ENCODE results near the gene IGDCC3. TPM values are rescaled to one million over a fixed set of nuclear protein-coding genes. Genes with fewer than 3 reads are reported as not detected.

The IGDCC3 gene
- total and polyA plus RNA-seq, 4 experiments from 2014 or later, result not detected

DNA sequence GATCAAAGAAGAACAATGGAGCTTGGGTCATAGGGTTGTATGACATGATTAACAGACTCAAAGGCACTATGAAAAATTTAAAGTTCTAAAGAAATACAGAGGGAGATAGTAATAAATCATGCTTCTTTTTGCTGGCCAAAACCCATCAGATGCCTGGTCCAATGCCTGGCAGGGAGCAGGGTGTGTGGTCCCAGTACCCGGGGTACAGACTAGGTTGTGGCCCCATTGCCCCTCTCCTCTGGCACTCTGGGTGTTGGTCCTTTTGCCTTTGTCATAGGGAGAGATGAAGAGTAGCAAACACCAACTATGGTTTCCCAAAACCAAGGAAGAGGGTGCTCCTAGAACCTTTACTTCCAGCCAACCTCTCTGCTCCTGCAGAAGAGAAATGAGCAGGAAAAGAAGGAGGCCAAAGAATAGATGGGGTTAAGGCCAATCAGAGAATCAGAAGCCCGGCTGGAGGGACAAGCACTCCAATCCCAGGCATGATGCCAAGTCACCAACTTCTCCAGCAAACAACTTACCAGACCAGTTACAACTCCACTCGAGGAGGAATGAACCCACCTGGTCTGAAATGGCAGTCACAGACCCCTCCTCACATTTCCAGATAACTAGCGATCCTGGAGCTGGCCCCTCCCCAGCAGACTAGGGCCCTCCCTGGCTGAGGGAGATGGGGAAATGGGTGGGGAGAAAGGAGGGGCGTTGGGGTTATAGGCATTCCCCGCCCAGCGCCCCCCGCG lies 1.8 kb downstream of the IGDCC3 start:
- Histone ChIP-seq H3K27ac (ENCODE audit: low read depth, low read length) (no peak overlapping the region), H3K4me1 (ENCODE audit: insufficient read depth, low read length) (peaks cover 6% of the 10 kb centered on the region), H3K4me3 (ENCODE audit: low read length in 2 of 2) (no peak overlapping the region), H3K36me3 (ENCODE audit: insufficient read depth, low read length) (no peaks in the 10 kb centered on the region), H3K9me3 (ENCODE audit: control insufficient read depth in 1 of 2, low read length in 2 of 2) (no peaks in the 10 kb centered on the region), H3K27me3 (ENCODE audit: insufficient read depth, low read length) (peaks cover 28% of the 10 kb centered on the region)
- Mint-ChIP-seq H3K36me3 (no peaks in the 10 kb centered on the region), H3K27me3 (peaks cover 46 to 48% of the 10 kb centered on the region in 2 donors), H3K9me3 (peaks cover 0 to 2% (median 0%) of the 10 kb centered on the region in 8 donors), H3K4me3 (peak overlapping the region in 7 of 8 donors; percentile 26 to 81 (median 61)), H3K27ac (no peak overlapping the region), H3K4me1 (peaks cover 8 to 24% (median 15%) of the 10 kb centered on the region in 4 donors)
- POLR2A ChIA-PET (ENCODE audit: partially characterized antibody), result no interaction called here
- intact Hi-C loops (cut with micrococcal nuclease), result no loop called here
- CTCF ChIA-PET (ENCODE audit: partially characterized antibody), result no interaction called here
- DNase-seq, result no peak

DNA sequence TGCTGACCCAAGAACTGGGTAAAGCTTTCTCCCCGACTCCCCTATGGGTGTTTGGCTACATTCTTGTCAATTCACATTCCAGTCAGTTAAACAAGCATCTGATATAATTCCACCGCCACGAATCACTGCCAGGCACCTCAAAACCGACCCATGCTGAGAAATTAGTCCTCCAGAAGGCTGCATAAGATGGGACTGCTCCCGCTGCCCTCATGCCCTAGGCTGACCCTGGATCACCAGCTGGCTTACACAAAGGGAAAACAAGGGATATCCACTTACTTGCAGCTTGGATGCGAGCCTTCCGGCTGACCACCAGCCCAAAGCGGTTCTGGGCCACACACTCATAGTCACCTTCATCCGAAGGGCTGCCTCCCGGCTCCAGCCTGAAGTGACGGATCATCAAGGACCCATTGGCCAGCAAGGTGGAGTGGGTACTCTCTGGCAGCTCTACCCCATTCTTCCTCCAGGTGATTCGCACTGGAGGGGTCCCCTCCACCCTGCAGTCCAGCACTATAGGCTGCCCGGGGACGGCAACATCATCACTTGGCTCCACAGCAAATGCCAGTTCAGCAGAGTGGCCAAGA lies 2.9 kb downstream of the IGDCC3 start:
- Mint-ChIP-seq H3K9me3 (peaks cover 0 to 2% (median 0%) of the 10 kb centered on the region in 8 donors), H3K4me1 (peaks cover 8 to 24% (median 15%) of the 10 kb centered on the region in 4 donors), H3K27me3 (peaks cover 41 to 44% of the 10 kb centered on the region in 2 donors), H3K27ac (no peak overlapping the region), H3K4me3 (no peak overlapping the region), H3K36me3 (no peaks in the 10 kb centered on the region)
- Histone ChIP-seq H3K4me3 (ENCODE audit: low read length in 2 of 2) (no peak overlapping the region), H3K27ac (ENCODE audit: low read depth, low read length) (no peak overlapping the region), H3K36me3 (ENCODE audit: insufficient read depth, low read length) (no peaks in the 10 kb centered on the region), H3K4me1 (ENCODE audit: insufficient read depth, low read length) (peaks cover 6% of the 10 kb centered on the region), H3K27me3 (ENCODE audit: insufficient read depth, low read length) (peaks cover 27% of the 10 kb centered on the region), H3K9me3 (ENCODE audit: control insufficient read depth in 1 of 2, low read length in 2 of 2) (no peaks in the 10 kb centered on the region)
- ChIA-PET CTCF (ENCODE audit: partially characterized antibody) (interaction anchor here (1.2 to 4.1 kb wide), 3 partner anchors 9 to 341 kb away, joined by 3 to 31 read pairs (median 3); no protein-coding TSS in a partner anchor), POLR2A (ENCODE audit: partially characterized antibody) (no interaction called here)
- intact Hi-C loops (cut with micrococcal nuclease), result no loop called here
- no peak for DNase-seq

DNA sequence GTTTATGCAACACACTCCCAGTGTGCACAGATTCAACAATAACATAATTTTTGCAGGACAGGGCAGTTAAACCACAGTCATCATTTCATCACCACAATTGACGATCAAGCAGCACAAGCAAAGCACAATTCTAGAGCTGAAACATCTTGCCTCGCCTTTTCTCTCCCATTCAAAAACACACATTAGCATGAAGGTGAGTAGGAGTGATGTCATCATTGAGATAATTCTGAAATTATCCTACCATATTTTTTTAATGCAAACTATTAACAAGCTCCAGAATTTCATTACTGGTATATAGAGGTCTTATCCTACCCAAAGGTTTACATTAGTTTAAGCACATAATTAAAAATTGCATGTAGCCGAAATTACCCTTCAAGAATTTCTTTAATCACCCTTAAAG lies 3.5 kb downstream of the IGDCC3 start:
- Histone ChIP-seq H3K4me1 (ENCODE audit: insufficient read depth, low read length) (peaks cover 6% of the 10 kb centered on the region), H3K36me3 (ENCODE audit: insufficient read depth, low read length) (no peaks in the 10 kb centered on the region), H3K9me3 (ENCODE audit: control insufficient read depth in 1 of 2, low read length in 2 of 2) (no peaks in the 10 kb centered on the region), H3K27ac (ENCODE audit: low read depth, low read length) (no peak overlapping the region), H3K27me3 (ENCODE audit: insufficient read depth, low read length) (peaks cover 23% of the 10 kb centered on the region), H3K4me3 (ENCODE audit: low read length in 2 of 2) (no peak overlapping the region)
- H3K36me3 Mint-ChIP-seq, result no peaks in the 10 kb centered on the region
- peaks cover 41% of the 10 kb centered on the region in 2 donors for H3K27me3 Mint-ChIP-seq
- no peak for DNase-seq
- intact Hi-C loops (cut with micrococcal nuclease), result no loop called here
- H3K4me1 Mint-ChIP-seq, result peaks cover 8 to 24% (median 15%) of the 10 kb centered on the region in 4 donors
- CTCF ChIA-PET (ENCODE audit: partially characterized antibody), result interaction anchor here (0.6 to 4.1 kb wide), 4 partner anchors 10 to 341 kb away, joined by 3 to 31 read pairs (median 3); no protein-coding TSS in a partner anchor
- H3K4me3 Mint-ChIP-seq, result no peak overlapping the region
- no peak overlapping the region for H3K27ac Mint-ChIP-seq
- POLR2A ChIA-PET (ENCODE audit: partially characterized antibody), result no interaction called here
- peaks cover 0 to 2% (median 0%) of the 10 kb centered on the region in 8 donors for H3K9me3 Mint-ChIP-seq

DNA sequence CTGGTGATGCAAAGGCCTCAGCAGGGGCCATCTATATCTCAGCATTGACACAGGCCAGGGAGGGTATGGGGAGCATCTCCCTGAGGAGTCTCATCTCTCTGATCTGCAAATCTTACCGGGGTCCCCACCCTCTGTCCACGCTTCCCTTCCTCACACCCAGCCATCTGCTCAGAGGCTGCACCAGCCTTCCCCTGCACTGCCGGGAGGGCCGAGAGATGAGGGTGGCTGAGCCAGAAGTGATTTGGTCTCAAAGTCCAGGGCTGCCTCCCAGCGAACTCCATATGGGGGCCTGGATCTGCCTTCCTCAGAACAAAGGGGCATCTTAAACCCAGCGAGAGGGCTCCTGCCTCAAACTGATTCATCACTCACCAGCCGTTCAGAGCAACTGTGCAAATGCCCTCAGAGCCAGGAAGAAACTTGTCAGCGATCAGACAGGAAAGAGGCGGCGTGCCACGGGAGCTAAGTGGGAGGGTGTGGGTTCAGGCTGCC lies 4.6 kb downstream of the IGDCC3 start:
- Histone ChIP-seq H3K36me3 (ENCODE audit: insufficient read depth, low read length) (no peaks in the 10 kb centered on the region), H3K27me3 (ENCODE audit: insufficient read depth, low read length) (peaks cover 19% of the 10 kb centered on the region), H3K27ac (ENCODE audit: low read depth, low read length) (no peak overlapping the region), H3K9me3 (ENCODE audit: control insufficient read depth in 1 of 2, low read length in 2 of 2) (no peaks in the 10 kb centered on the region), H3K4me3 (ENCODE audit: low read length in 2 of 2) (no peak overlapping the region), H3K4me1 (ENCODE audit: insufficient read depth, low read length) (peaks cover 6% of the 10 kb centered on the region)
- Mint-ChIP-seq H3K27me3 (peaks cover 35 to 36% of the 10 kb centered on the region in 2 donors), H3K4me3 (no peak overlapping the region), H3K4me1 (peaks cover 6 to 18% (median 11%) of the 10 kb centered on the region in 4 donors), H3K36me3 (no peaks in the 10 kb centered on the region), H3K9me3 (peaks cover 0 to 2% (median 0%) of the 10 kb centered on the region in 8 donors), H3K27ac (no peak overlapping the region)
- ChIA-PET POLR2A (ENCODE audit: partially characterized antibody) (no interaction called here), CTCF (ENCODE audit: partially characterized antibody) (interaction anchor here (4.1 kb wide), 1 partner anchor 11 kb away, joined by 31 read pairs; no protein-coding TSS in a partner anchor)
- intact Hi-C loops (cut with micrococcal nuclease), result no loop called here
- DNase-seq, result no peak

DNA sequence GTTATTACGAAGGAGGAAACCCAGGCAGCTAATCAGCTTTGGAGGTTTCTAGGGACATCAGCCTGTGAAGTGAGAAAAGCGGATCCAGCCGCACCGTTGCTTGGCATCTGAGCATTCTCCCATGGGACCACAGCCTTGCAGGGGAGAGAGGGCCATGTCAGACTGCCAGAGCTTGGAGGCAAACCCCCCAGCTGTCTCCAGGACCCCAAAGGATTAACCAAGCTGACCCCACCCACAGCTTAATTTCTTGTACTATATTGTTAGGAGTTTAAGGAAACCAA lies 5.1 kb downstream of the IGDCC3 start:
- intact Hi-C loops (cut with micrococcal nuclease), result no loop called here
- H3K4me1 Mint-ChIP-seq, result peaks cover 6 to 18% (median 11%) of the 10 kb centered on the region in 4 donors
- H3K27me3 ChIP-seq (ENCODE audit: insufficient read depth, low read length), result peaks cover 19% of the 10 kb centered on the region

DNA sequence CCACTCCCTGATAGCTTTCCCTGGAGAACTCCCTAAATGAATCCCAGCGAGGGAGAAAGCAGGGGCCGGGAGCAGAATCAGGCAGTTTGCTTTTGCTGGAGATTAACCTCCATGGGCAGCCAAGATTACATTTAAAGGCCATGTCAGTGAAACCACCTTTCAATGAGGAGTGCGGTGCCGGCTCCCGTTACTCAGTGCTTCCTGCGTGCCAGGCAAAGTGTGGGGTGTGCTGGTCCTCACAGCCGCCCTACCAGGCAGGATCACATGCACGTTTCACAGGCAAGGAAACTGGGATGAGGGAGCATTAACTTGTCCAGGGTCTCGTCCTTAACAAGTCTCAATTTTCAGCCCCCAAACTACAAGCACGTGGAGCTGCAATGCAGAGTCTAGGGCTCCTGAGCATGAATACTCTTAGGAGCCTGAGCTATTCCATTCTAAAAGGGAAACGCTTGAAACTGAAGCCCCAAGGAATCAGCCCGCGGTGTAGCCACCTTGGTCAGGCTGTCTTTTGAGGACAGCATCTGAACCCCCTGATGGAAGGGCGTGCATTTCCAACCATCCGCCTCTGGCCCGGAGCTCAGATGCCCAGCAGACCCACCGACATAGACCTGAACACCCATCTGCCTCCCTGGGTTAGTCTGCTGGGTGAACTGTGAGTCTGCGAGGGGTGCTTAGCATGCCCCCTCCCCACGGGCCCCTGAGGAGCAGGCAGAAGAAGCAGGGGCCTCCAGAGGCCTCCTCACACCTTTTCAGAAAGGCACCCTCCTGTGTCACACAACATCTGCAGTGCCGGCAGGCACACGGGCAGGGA lies 5.6 kb downstream of the IGDCC3 start:
- Histone ChIP-seq H3K36me3 (ENCODE audit: insufficient read depth, low read length) (no peaks in the 10 kb centered on the region), H3K27me3 (ENCODE audit: insufficient read depth, low read length) (peaks cover 19% of the 10 kb centered on the region), H3K4me1 (ENCODE audit: insufficient read depth, low read length) (peaks cover 6% of the 10 kb centered on the region), H3K27ac (ENCODE audit: low read depth, low read length) (no peak overlapping the region), H3K4me3 (ENCODE audit: low read length in 2 of 2) (no peak overlapping the region), H3K9me3 (ENCODE audit: control insufficient read depth in 1 of 2, low read length in 2 of 2) (no peaks in the 10 kb centered on the region)
- Mint-ChIP-seq H3K9me3 (peaks cover 0 to 2% (median 0%) of the 10 kb centered on the region in 8 donors), H3K36me3 (no peaks in the 10 kb centered on the region), H3K4me3 (no peak overlapping the region), H3K27ac (no peak overlapping the region), H3K4me1 (peaks cover 6 to 16% (median 11%) of the 10 kb centered on the region in 4 donors), H3K27me3 (peaks cover 34 to 36% of the 10 kb centered on the region in 2 donors)
- POLR2A ChIA-PET (ENCODE audit: partially characterized antibody), result no interaction called here
- CTCF ChIA-PET (ENCODE audit: partially characterized antibody), result interaction anchor here (4.1 kb wide), 1 partner anchor 12 kb away, joined by 31 read pairs; no protein-coding TSS in a partner anchor
- intact Hi-C loops (cut with micrococcal nuclease), result no loop called here
- DNase-seq, result no peak

More for the DNA sequence above, 5.1 kb downstream of the IGDCC3 start:
- no peaks in the 10 kb centered on the region for H3K36me3 ChIP-seq (ENCODE audit: insufficient read depth, low read length)
- no peaks in the 10 kb centered on the region for H3K36me3 Mint-ChIP-seq
- H3K4me3 Mint-ChIP-seq, result no peak overlapping the region
- H3K4me3 ChIP-seq (ENCODE audit: low read length in 2 of 2), result no peak overlapping the region
- H3K4me1 ChIP-seq (ENCODE audit: insufficient read depth, low read length), result peaks cover 6% of the 10 kb centered on the region
- POLR2A ChIA-PET (ENCODE audit: partially characterized antibody), result no interaction called here
- H3K9me3 Mint-ChIP-seq, result peaks cover 0 to 2% (median 0%) of the 10 kb centered on the region in 8 donors
- CTCF ChIA-PET (ENCODE audit: partially characterized antibody), result interaction anchor here (4.1 kb wide), 1 partner anchor 11 kb away, joined by 31 read pairs; no protein-coding TSS in a partner anchor
- no peak overlapping the region for H3K27ac ChIP-seq (ENCODE audit: low read depth, low read length)
- H3K27ac Mint-ChIP-seq, result no peak overlapping the region
- H3K9me3 ChIP-seq (ENCODE audit: control insufficient read depth in 1 of 2, low read length in 2 of 2), result no peaks in the 10 kb centered on the region
- no peak for DNase-seq
- peaks cover 34 to 36% of the 10 kb centered on the region in 2 donors for H3K27me3 Mint-ChIP-seq

DNA sequence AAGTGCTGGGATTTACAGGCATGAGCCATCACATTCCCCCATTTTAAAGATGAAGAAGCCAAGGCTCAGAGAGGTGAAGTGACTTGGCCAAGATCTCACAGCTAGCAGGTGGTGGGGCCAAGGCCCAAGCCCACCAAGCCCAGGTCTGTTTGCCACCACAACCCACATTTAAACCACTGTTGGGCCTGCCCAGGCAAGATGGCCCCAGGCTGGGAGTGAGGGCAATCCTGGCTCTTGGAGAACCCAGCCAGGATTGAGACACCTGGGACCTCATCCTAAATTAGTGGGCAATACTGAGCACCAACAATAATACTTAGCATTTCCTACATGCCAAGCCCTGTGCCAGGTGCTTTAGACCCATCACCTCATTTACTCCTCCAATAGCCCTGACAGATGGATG lies 6.9 kb downstream of the IGDCC3 start:
- H3K9me3 ChIP-seq (ENCODE audit: control insufficient read depth in 1 of 2, low read length in 2 of 2), result no peaks in the 10 kb centered on the region
- no peak overlapping the region for H3K27ac Mint-ChIP-seq
- H3K4me1 ChIP-seq (ENCODE audit: insufficient read depth, low read length), result no peaks in the 10 kb centered on the region
- H3K36me3 Mint-ChIP-seq, result no peaks in the 10 kb centered on the region
- peaks cover 9% of the 10 kb centered on the region for H3K27me3 ChIP-seq (ENCODE audit: insufficient read depth, low read length)
- no peaks in the 10 kb centered on the region for H3K9me3 Mint-ChIP-seq
- H3K4me3 ChIP-seq (ENCODE audit: low read length in 2 of 2), result no peak overlapping the region
- peaks cover 23 to 26% of the 10 kb centered on the region in 2 donors for H3K27me3 Mint-ChIP-seq
- peaks cover 0 to 3% (median 1%) of the 10 kb centered on the region in 4 donors for H3K4me1 Mint-ChIP-seq
- no peak overlapping the region for H3K27ac ChIP-seq (ENCODE audit: low read depth, low read length)
- H3K4me3 Mint-ChIP-seq, result no peak overlapping the region
- CTCF ChIA-PET (ENCODE audit: partially characterized antibody), result interaction anchor here (4.1 kb wide), 1 partner anchor 13 kb away, joined by 31 read pairs; no protein-coding TSS in a partner anchor
- DNase-seq, result no peak
- intact Hi-C loops (cut with micrococcal nuclease), result no loop called here
- no peaks in the 10 kb centered on the region for H3K36me3 ChIP-seq (ENCODE audit: insufficient read depth, low read length)
- POLR2A ChIA-PET (ENCODE audit: partially characterized antibody), result no interaction called here

All from CD4-positive, alpha-beta memory T cell (primary cell).